GM21576 (cell line): ENCODE measurements around the gene FAM53B.
"Not testable (repeated sequence)": the region's sequence is repeated elsewhere in the genome, so short reads cannot be mapped to it uniquely, and the experiment has no call there.

ENCODE experiments used
- ATAC-seq: cut with Tn5 transposase; IDR thresholded peaks from one replicate; pipeline ENCODE4 v1.9.1; 2021; ENCODE audit warnings: mild to moderate bottlenecking, moderate library complexity; ENCODE audit not compliant: unreplicated experiment

FAM53B gene

GRCh38 chr10:124591123-124591495 lies 153.1 kb downstream of the FAM53B start:
- no peak for ATAC-seq

- ATAC-seq, result no peak
These were observed 153.7 kb downstream of the FAM53B start for GRCh38 chr10:124590216-124591122.

GRCh38 chr10:124589491-124590041 lies 154.6 kb downstream of the FAM53B start:
- no peak for ATAC-seq

GRCh38 chr10:124588736-124589490 lies 155.3 kb downstream of the FAM53B start:
- ATAC-seq, result no peak

GRCh38 chr10:124588341-124588735 lies 155.8 kb downstream of the FAM53B start:
- not testable (repeated sequence) for ATAC-seq

- no peak for ATAC-seq
These were observed 156.4 kb downstream of the FAM53B start for GRCh38 chr10:124587811-124588211.

- ATAC-seq, result no peak
These were observed 158.0 kb downstream of the FAM53B start for GRCh38 chr10:124586142-124586541.

GRCh38 chr10:124579011-124579399 lies 165.2 kb downstream of the FAM53B start:
- no peak for ATAC-seq

GRCh38 chr10:124578231-124579010 lies 165.8 kb downstream of the FAM53B start:
- ATAC-seq, result no peak

- ATAC-seq, result no peak
These were observed 166.5 kb downstream of the FAM53B start for GRCh38 chr10:124577651-124578050.

GRCh38 chr10:124576526-124577420 lies 167.4 kb downstream of the FAM53B start:
- ATAC-seq, result no peak

GRCh38 chr10:124575107-124576035 lies 168.8 kb downstream of the FAM53B start:
- no peak for ATAC-seq

GRCh38 chr10:124574456-124575070 lies 169.6 kb downstream of the FAM53B start:
- ATAC-seq, result no peak

GRCh38 chr10:124573726-124574455 lies 170.3 kb downstream of the FAM53B start:
- no peak for ATAC-seq

GRCh38 chr10:124572751-124573150 lies 171.4 kb downstream of the FAM53B start:
- ATAC-seq, result no peak

GRCh38 chr10:124570646-124571045 lies 173.5 kb downstream of the FAM53B start:
- no peak for ATAC-seq

- no peak for ATAC-seq
These were observed 174.3 kb downstream of the FAM53B start for GRCh38 chr10:124569623-124570470.
